Keratinocyte (primary cell): ENCODE measurements around the gene GPSM1. TPM values are rescaled to one million over a fixed set of nuclear protein-coding genes. Genes with fewer than 3 reads are reported as not detected.

ENCODE experiments used
- DNase-seq: peaks from one replicate; pipeline ENCODE4 v3.0.0-alpha.2; 2011; ENCODE audit warnings: low read depth, missing footprints, low spot score
- FAIRE-seq: peaks from 2 replicates; lab custom pipeline; 2011; peaks lifted over from hg19 to GRCh38; lab: Jason Lieb, UNC
- H2AFZ ChIP-seq: 2 replicates; pipeline ENCODE4 v1.6.0; 2012; ENCODE audit warnings: low read length, control low read depth, inconsistent platforms; ENCODE audit not compliant: control insufficient read depth
- H3K27ac ChIP-seq: 2 replicates; pipeline ENCODE4 v1.5.1; 2011; ENCODE audit warnings: low read length; ENCODE audit not compliant: control insufficient read depth, insufficient read depth
- H3K27me3 ChIP-seq: 3 replicates; pipeline ENCODE4 v1.6.0; 2011; ENCODE audit warnings: low read length; ENCODE audit not compliant: control insufficient read depth, insufficient read depth; ENCODE audit errors: extremely low read depth
- H3K36me3 ChIP-seq, 2 experiments: 2 replicates in 1 of 2; 3 replicates in 1 of 2; pipeline ENCODE4 v1.5.1; 2011; ENCODE audit warnings: low read length in 2 of 2, mild to moderate bottlenecking in 1 of 2; ENCODE audit not compliant: control insufficient read depth in 2 of 2, insufficient read depth in 2 of 2; ENCODE audit errors: extremely low read depth in 1 of 2
- H3K4me1 ChIP-seq: 3 replicates; pipeline ENCODE4 v1.5.1; 2011; ENCODE audit warnings: low read length; ENCODE audit not compliant: control insufficient read depth, insufficient read depth; ENCODE audit errors: extremely low read depth
- H3K4me2 ChIP-seq: 3 replicates; pipeline ENCODE4 v1.6.0; 2011; ENCODE audit warnings: low read depth, low read length; ENCODE audit not compliant: control insufficient read depth, insufficient read depth; ENCODE audit errors: extremely low read depth
- H3K4me3 ChIP-seq, 3 experiments: fragments of 200-600 bp in 1 of 3; sonication (generic) in 1 of 3; 2 replicates in 2 of 3; 3 replicates in 1 of 3; pipeline ENCODE4 v1.5.1; 2011 to 2016; ENCODE audit warnings: low read length in 3 of 3, mild to moderate bottlenecking in 3 of 3, control low read depth in 2 of 3, inconsistent platforms in 1 of 3, low read depth in 1 of 3, mixed read lengths in 1 of 3, mixed run types in 1 of 3, moderate library complexity in 1 of 3; ENCODE audit not compliant: control insufficient read depth in 2 of 3, insufficient read depth in 2 of 3; ENCODE audit errors: extremely low read depth in 1 of 3
- H3K79me2 ChIP-seq: 2 replicates; pipeline ENCODE4 v1.6.0; 2012; ENCODE audit warnings: low read length; ENCODE audit not compliant: control insufficient read depth, insufficient read depth
- H3K9ac ChIP-seq: 3 replicates; pipeline ENCODE4 v1.6.0; 2011; ENCODE audit warnings: low read length; ENCODE audit not compliant: control insufficient read depth, insufficient read depth; ENCODE audit errors: extremely low read depth
- H3K9me1 ChIP-seq: 3 replicates; pipeline ENCODE4 v1.6.0; 2011; ENCODE audit warnings: low read length; ENCODE audit not compliant: control insufficient read depth, insufficient read depth; ENCODE audit errors: extremely low read depth
- H3K9me3 ChIP-seq: 2 replicates; pipeline ENCODE4 v1.5.1; 2012; ENCODE audit warnings: low read depth, low read length; ENCODE audit not compliant: control insufficient read depth
- H4K20me1 ChIP-seq: 3 replicates; pipeline ENCODE4 v1.6.0; 2011; ENCODE audit warnings: low read length; ENCODE audit not compliant: control insufficient read depth, insufficient read depth; ENCODE audit errors: extremely low read depth
- EZH2 ChIP-seq: IDR thresholded peaks from one replicate; pipeline ENCODE4 v1.6.1; 2012; ENCODE audit warnings: inconsistent platforms, mild to moderate bottlenecking, low read length, moderate library complexity
- dilution Hi-C: fragments of 300-500 bp; cut with MboI; formaldehyde crosslinking; loops from one replicate; pipeline ENCODE4 v1.7.0; 2020; ENCODE audit warnings: low sequenced_read_pairs; ENCODE audit not compliant: extremely low pct_ligation_motif_present
- polyA plus RNA-seq, 5 experiments: library from polyadenylated mRNA; depleted of rRNA in 3 of 5; stranded (reverse) in 3 of 5; stranded (forward) in 1 of 5; unstranded in 1 of 5; fragments of >200 nt; gene quantifications; 1 replicate in 1 of 5; 2 replicates in 3 of 5; 3 replicates in 1 of 5; pipeline versions ENCODE4 v1.2.1 to v1.2.3, GENCODE V29; 2011 to 2012; ENCODE audit warnings: missing spikeins in 2 of 5, low read depth in 1 of 5, low replicate concordance in 1 of 5
- TF ChIP-seq, protein P1 (sequence below), 3 experiments: IDR thresholded peaks in 1 of 3; conservative IDR thresholded peaks in 1 of 3; optimal IDR thresholded peaks in 1 of 3; 2 replicates in 2 of 3; 3 replicates in 1 of 3; pipeline versions ENCODE3 to v1.5.1; 2011; ENCODE audit warnings: low read length in 3 of 3, mild to moderate bottlenecking in 3 of 3, moderate library complexity in 2 of 3, control low read depth in 1 of 3, inconsistent platforms in 1 of 3; ENCODE audit not compliant: insufficient read depth in 2 of 3; ENCODE audit errors: extremely low read depth in 1 of 3

The GPSM1 gene
- polyA plus RNA-seq, 1 donor (not counting 4 experiments of a cell fraction or from before 2014, with no cell fraction given) = 2.5 TPM

DNA sequence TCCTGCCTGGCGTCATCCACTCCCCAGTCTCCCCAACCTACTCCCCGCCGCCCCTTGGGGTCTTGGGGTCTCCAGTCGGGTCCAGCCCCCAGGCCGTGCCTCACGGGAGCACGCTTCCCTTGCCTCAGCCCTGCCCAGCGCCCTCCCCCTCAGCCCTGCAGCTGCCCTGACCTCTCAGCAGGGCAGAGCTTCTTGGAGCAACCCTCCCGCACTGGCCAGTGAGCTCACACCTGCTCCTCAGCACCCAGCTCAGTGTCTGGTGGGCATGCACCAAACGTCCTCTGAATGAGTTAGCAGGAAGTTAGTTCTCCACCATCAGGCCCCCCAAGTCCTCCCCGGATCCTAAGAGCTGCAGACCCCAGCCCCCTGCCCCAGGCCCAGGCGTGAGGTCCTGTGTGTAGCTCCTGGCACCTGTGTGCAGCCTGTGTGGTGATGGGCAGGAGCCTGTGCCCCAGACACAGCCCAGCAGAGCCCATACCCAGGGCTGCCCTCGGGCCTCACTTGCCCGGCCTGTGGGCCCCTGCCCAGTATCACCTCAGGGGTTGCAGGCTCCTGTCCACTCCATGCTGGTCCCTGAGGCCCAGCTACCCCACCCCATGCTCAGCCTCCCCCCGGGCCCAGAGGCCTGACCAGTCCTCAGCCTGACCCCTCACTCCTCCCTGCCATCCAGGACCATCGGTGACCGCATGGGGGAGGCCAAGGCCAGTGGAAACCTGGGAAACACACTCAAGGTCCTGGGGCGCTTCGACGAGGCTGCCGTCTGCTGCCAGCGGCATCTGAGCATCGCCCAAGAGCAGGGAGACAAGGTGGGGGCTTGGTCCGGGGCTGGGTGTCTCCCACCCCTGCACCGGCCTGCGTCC is 8.2 kb downstream of the GPSM1 start:
- dilution Hi-C loops = no loop called here
- Histone ChIP-seq H3K9me1 (no peaks in the 10 kb centered on the region), H3K27ac (no peak overlapping the region), H3K4me3 (no peak overlapping the region), H3K36me3 (peaks cover 0 to 3% of the 10 kb centered on the region in 2 experiments), H3K27me3 (no peaks in the 10 kb centered on the region), H4K20me1 (no peaks in the 10 kb centered on the region), H3K4me2 (no peak overlapping the region), H3K4me1 (no peaks in the 10 kb centered on the region), H3K9ac (no peak overlapping the region), H3K79me2 (no peaks in the 10 kb centered on the region), H3K9me3 (no peaks in the 10 kb centered on the region), H2AFZ (no peak overlapping the region)
- no peak for FAIRE-seq
- TF ChIP-seq EZH2 = no peak
- TF ChIP-seq, protein P1, sequence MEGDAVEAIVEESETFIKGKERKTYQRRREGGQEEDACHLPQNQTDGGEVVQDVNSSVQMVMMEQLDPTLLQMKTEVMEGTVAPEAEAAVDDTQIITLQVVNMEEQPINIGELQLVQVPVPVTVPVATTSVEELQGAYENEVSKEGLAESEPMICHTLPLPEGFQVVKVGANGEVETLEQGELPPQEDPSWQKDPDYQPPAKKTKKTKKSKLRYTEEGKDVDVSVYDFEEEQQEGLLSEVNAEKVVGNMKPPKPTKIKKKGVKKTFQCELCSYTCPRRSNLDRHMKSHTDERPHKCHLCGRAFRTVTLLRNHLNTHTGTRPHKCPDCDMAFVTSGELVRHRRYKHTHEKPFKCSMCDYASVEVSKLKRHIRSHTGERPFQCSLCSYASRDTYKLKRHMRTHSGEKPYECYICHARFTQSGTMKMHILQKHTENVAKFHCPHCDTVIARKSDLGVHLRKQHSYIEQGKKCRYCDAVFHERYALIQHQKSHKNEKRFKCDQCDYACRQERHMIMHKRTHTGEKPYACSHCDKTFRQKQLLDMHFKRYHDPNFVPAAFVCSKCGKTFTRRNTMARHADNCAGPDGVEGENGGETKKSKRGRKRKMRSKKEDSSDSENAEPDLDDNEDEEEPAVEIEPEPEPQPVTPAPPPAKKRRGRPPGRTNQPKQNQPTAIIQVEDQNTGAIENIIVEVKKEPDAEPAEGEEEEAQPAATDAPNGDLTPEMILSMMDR (optimal IDR thresholded peaks at IDR 0.05 in 1 of 3, IDR thresholded peaks at IDR 0.05 in 1 of 3, conservative IDR thresholded peaks at IDR 0.05 in 1 of 3; ENCODE audit: extremely low read depth in 1 of 3, insufficient read depth in 2 of 3, low read length in 3 of 3) = no peak
- DNase-seq = no peak

DNA sequence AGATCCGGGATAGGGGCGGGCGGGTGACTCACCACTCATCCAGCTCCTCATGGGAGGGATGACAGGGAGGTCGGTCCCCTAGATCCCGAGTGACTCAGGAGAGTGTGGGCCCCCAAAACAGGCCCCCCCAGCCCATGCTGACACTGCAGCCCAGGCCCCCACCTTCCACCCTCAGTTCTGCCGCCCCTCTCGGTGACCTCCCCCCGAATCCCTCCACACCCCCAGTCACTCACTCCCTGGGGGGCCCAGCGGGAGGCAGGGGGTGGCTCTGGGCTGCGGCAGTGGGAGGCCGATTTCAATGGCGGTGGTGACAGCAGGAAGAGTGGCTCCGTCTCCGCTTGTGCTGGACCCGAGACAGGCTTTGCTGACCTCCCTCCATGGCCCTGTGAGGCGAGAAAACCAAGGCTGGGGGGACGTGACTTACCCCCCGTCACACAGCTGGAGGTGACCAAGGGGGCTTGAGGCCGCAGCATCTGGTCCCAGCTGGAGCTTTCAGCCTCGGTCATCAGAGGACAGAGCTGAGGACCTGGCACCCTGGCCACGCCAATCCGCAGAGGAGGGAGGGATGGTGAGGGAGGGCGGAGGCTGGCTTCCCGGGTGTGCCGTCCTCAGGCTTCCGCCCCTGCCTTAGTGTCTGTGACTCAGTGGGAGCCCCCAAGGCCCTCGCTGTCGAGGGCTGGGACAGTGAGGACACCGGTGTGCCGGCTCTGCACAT is 9.0 kb downstream of the GPSM1 start:
- no peaks in the 10 kb centered on the region for H3K79me2 ChIP-seq
- H4K20me1 ChIP-seq = no peaks in the 10 kb centered on the region
- no peak for FAIRE-seq
- H3K36me3 ChIP-seq = peaks cover 0 to 3% of the 10 kb centered on the region in 2 experiments
- no peak overlapping the region for H3K4me3 ChIP-seq
- no peak for TF ChIP-seq EZH2
- TF ChIP-seq, protein P1 (optimal IDR thresholded peaks at IDR 0.05 in 1 of 3, IDR thresholded peaks at IDR 0.05 in 1 of 3, conservative IDR thresholded peaks at IDR 0.05 in 1 of 3; ENCODE audit: extremely low read depth in 1 of 3, insufficient read depth in 2 of 3, low read length in 3 of 3) = no peak
- H3K27me3 ChIP-seq = no peaks in the 10 kb centered on the region
- H3K4me1 ChIP-seq = no peaks in the 10 kb centered on the region
- H3K4me2 ChIP-seq = no peak overlapping the region
- no peak overlapping the region for H3K9ac ChIP-seq
- no peak overlapping the region for H3K27ac ChIP-seq
- H3K9me1 ChIP-seq = no peaks in the 10 kb centered on the region
- no peak overlapping the region for H2AFZ ChIP-seq
- no peaks in the 10 kb centered on the region for H3K9me3 ChIP-seq
- DNase-seq = no peak
- dilution Hi-C loops = no loop called here
